Nephron progenitor cell (in vitro differentiated cells): ENCODE data around the gene RGMA.

Experiments
- DNase-seq: peaks from one replicate; pipeline ENCODE4 v3.0.0; 2021
- H3K27ac Mint-ChIP-seq: 2 replicates; pipeline ENCODE4 v1.8.0; 2021; ENCODE audit warnings: mild to moderate bottlenecking, moderate library complexity, mixed read lengths
- H3K27me3 Mint-ChIP-seq: 2 replicates; pipeline ENCODE4 v1.8.0; 2021; ENCODE audit warnings: mild to moderate bottlenecking, low read depth, mixed read lengths; ENCODE audit not compliant: poor library complexity
- H3K36me3 Mint-ChIP-seq: 2 replicates; pipeline ENCODE4 v1.8.0; 2021; ENCODE audit warnings: low read depth, mixed read lengths
- H3K4me1 Mint-ChIP-seq: 2 replicates; pipeline ENCODE4 v1.8.0; 2021; ENCODE audit warnings: mixed read lengths
- H3K4me3 Mint-ChIP-seq: 2 replicates; pipeline ENCODE4 v1.8.0; 2021; ENCODE audit warnings: mild to moderate bottlenecking, moderate library complexity, mixed read lengths
- H3K9me3 Mint-ChIP-seq: 2 replicates; pipeline ENCODE4 v1.8.0; 2021; ENCODE audit warnings: mild to moderate bottlenecking, moderate library complexity, mixed read lengths
- CTCF ChIP-seq: fragments of 200-600 bp; sonication (generic); IDR thresholded peaks from 2 replicates; pipeline ENCODE4 v1.5.0; 2021; ENCODE audit warnings: antibody characterized with exemption

RGMA gene

GRCh38 chr15:93129702-93130488, 40.9 kb upstream of the RGMA start:
- H3K27me3 Mint-ChIP-seq: peaks cover 4% of the 10 kb centered on the region
- peaks cover 27% of the 10 kb centered on the region for H3K4me1 Mint-ChIP-seq
- no peak for DNase-seq
- H3K36me3 Mint-ChIP-seq: no peaks in the 10 kb centered on the region
- H3K27ac Mint-ChIP-seq: no peak overlapping the region
- H3K9me3 Mint-ChIP-seq: peaks cover 4% of the 10 kb centered on the region
- H3K4me3 Mint-ChIP-seq: no peak overlapping the region
- TF ChIP-seq CTCF: no peak

GRCh38 chr15:93127286-93127685, 38.3 kb upstream of the RGMA start:
- Mint-ChIP-seq H3K36me3 (no peaks in the 10 kb centered on the region), H3K4me1 (peaks cover 17% of the 10 kb centered on the region), H3K4me3 (no peak overlapping the region), H3K9me3 (peaks cover 4% of the 10 kb centered on the region), H3K27ac (peak overlapping the region; percentile 10), H3K27me3 (peaks cover 9% of the 10 kb centered on the region)
- no peak for DNase-seq
- no peak for TF ChIP-seq CTCF

- Mint-ChIP-seq H3K27ac (peak overlapping the region; percentile 69), H3K36me3 (no peaks in the 10 kb centered on the region), H3K9me3 (peaks cover 4% of the 10 kb centered on the region), H3K27me3 (peaks cover 13% of the 10 kb centered on the region), H3K4me3 (no peak overlapping the region), H3K4me1 (peaks cover 17% of the 10 kb centered on the region)
- no peak for TF ChIP-seq CTCF
- no peak for DNase-seq
These were observed 37.6 kb upstream of the RGMA start for GRCh38 chr15:93126599-93126998.

- TF ChIP-seq CTCF: no peak
- Mint-ChIP-seq H3K9me3 (peaks cover 4% of the 10 kb centered on the region), H3K4me1 (peaks cover 17% of the 10 kb centered on the region), H3K27me3 (peaks cover 11% of the 10 kb centered on the region), H3K36me3 (no peaks in the 10 kb centered on the region), H3K4me3 (no peak overlapping the region), H3K27ac (peak overlapping the region; percentile 75)
- no peak for DNase-seq
These were observed 37.1 kb upstream of the RGMA start for GRCh38 chr15:93126148-93126547.

GRCh38 chr15:93124126-93124525, 35.1 kb upstream of the RGMA start:
- no peak for TF ChIP-seq CTCF
- peaks cover 15% of the 10 kb centered on the region for H3K27me3 Mint-ChIP-seq
- no peak overlapping the region for H3K4me3 Mint-ChIP-seq
- H3K27ac Mint-ChIP-seq: peak overlapping the region; percentile 3
- H3K36me3 Mint-ChIP-seq: no peaks in the 10 kb centered on the region
- peaks cover 4% of the 10 kb centered on the region for H3K9me3 Mint-ChIP-seq
- no peak for DNase-seq
- H3K4me1 Mint-ChIP-seq: peaks cover 9% of the 10 kb centered on the region
